Spleen (tissue), 11 donors: Measurements from ENCODE around the gene CATSPERD. TPM values are rescaled to one million over a fixed set of nuclear protein-coding genes. Genes with fewer than 3 reads are reported as not detected.
A peak's percentile ranks its signal among the peaks of the same experiment; 100 is the strongest.

Experiments
- DNase-seq: peaks from one replicate; pipeline ENCODE4 v3.0.0-alpha.2; 2020
- H3K27ac ChIP-seq, 8 donors: fragments of 200-600 bp; sonication (generic) in 7 of 8; 1 replicate in 4 of 8; 2 replicates in 4 of 8; pipeline versions ENCODE4 v1.5.0 to v1.8.0; 2016 to 2021; ENCODE audit warnings: inconsistent platforms in 4 of 8, mild to moderate bottlenecking in 4 of 8, moderate library complexity in 1 of 8
- H3K27me3 ChIP-seq, 7 donors: fragments of 200-600 bp; sonication (generic) in 6 of 7; replicated peaks in 1 of 7; 1 replicate in 4 of 7; 2 replicates in 3 of 7; pipeline versions ENCODE4 v1.5.0 to v1.8.0; 2016 to 2021; ENCODE audit warnings: inconsistent platforms in 3 of 7, mild to moderate bottlenecking in 1 of 7
- H3K36me3 ChIP-seq, 6 donors: fragments of 200-600 bp; sonication (generic) in 5 of 6; 1 replicate in 4 of 6; 2 replicates in 2 of 6; pipeline versions ENCODE4 v1.5.0 to v1.8.0; 2016 to 2021; ENCODE audit warnings: inconsistent platforms in 2 of 6
- H3K4me1 ChIP-seq, 6 donors: fragments of 200-600 bp; sonication (generic) in 5 of 6; 1 replicate in 3 of 6; 2 replicates in 3 of 6; pipeline versions ENCODE4 v1.5.0 to v1.8.0; 2016 to 2021; ENCODE audit warnings: inconsistent platforms in 3 of 6
- H3K4me3 ChIP-seq, 8 donors: fragments of 200-600 bp; sonication (generic) in 7 of 8; 1 replicate in 4 of 8; 2 replicates in 4 of 8; pipeline versions ENCODE4 v1.5.0 to v1.8.0; 2016 to 2021; ENCODE audit warnings: inconsistent platforms in 4 of 8, mild to moderate bottlenecking in 4 of 8, moderate library complexity in 2 of 8
- H3K9me3 ChIP-seq, 8 donors: fragments of 200-600 bp; sonication (generic) in 7 of 8; 1 replicate in 4 of 8; 2 replicates in 4 of 8; pipeline versions ENCODE4 v1.5.0 to v1.8.0; 2016 to 2021; ENCODE audit warnings: inconsistent platforms in 4 of 8
- POLR2A ChIP-seq, 3 donors: fragments of 450-650 bp; IDR thresholded peaks; one replicate each; pipeline ENCODE4 v1.5.1; 2017; ENCODE audit warnings: antibody characterized with exemption in 3 of 3, mild to moderate bottlenecking in 1 of 3
- POLR2AphosphoS5 ChIP-seq, 3 donors: sonication (generic); formaldehyde crosslinking; IDR thresholded peaks; one replicate each; pipeline ENCODE4 v1.5.1; 2017; ENCODE audit warnings: antibody characterized with exemption in 3 of 3
- WGBS, 5 donors: extraction: QIAGEN DNeasy Blood & Tissue Kit in 3 of 5; methylation state at CpG; one replicate each; pipeline versions ENCODE4 v1.1.5 to v1.1.7; 2013 to 2018; 5-methylcytosine and 5-hydroxymethylcytosine counted together
- intact Hi-C: fragments of 100-400 bp; cut with DNase I; formaldehyde crosslinking; loops from one replicate; pipeline ENCODE4 v1.15.0; 2023; ENCODE audit warnings: low total_unique reads
- polyA plus RNA-seq, 3 donors: library from polyadenylated mRNA; stranded (reverse); fragments of 200-250 nt; gene quantifications; one replicate each; pipeline ENCODE4 v1.2.1, GENCODE V29; 2013
- total RNA-seq, 7 donors: library from RNA; depleted of rRNA in 3 of 7; stranded (reverse); fragments of >200 nt in 3 of 7; fragmentation: NEBNext Ultra II Directional in 4 of 7; extraction: Animal tissue kit (Norgen Biotek cat#: 25700) in 4 of 7; gene quantifications; one replicate each; pipeline versions ENCODE4 v1.1.0 to v1.2.1, GENCODE V29; 2016 to 2021
- TF ChIP-seq, protein P1 (sequence below), 11 experiments: fragments of 200-600 bp in 7 of 11; fragments of 450-650 bp in 4 of 11; sonication (generic) in 4 of 11; IDR thresholded peaks in 8 of 11; conservative IDR thresholded peaks in 3 of 11; 1 replicate in 7 of 11; 2 replicates in 4 of 11; pipeline versions ENCODE4 v1.4.0 to v1.8.0; 2016 to 2021; ENCODE audit warnings: antibody characterized with exemption in 11 of 11, inconsistent platforms in 4 of 11, mild to moderate bottlenecking in 1 of 11
- donor health status: healthy with polysubstance abuse.
- donor health status: DM: no; HTN: no; CAD: no; lungs with moderate emphysema.
- donor health status: DM: no; HTN: no; CAD: no.
- donor health status: Bipolar disorder and iron deficiency.
- donor health status: healthy.
- donor health status: DM: no; HTN: no; CAD: no.
- donor health status: DM: yes; HTN: yes; CAD: no.

Gene CATSPERD
- total and polyA plus RNA-seq, 10 donors, result not detected

DNA sequence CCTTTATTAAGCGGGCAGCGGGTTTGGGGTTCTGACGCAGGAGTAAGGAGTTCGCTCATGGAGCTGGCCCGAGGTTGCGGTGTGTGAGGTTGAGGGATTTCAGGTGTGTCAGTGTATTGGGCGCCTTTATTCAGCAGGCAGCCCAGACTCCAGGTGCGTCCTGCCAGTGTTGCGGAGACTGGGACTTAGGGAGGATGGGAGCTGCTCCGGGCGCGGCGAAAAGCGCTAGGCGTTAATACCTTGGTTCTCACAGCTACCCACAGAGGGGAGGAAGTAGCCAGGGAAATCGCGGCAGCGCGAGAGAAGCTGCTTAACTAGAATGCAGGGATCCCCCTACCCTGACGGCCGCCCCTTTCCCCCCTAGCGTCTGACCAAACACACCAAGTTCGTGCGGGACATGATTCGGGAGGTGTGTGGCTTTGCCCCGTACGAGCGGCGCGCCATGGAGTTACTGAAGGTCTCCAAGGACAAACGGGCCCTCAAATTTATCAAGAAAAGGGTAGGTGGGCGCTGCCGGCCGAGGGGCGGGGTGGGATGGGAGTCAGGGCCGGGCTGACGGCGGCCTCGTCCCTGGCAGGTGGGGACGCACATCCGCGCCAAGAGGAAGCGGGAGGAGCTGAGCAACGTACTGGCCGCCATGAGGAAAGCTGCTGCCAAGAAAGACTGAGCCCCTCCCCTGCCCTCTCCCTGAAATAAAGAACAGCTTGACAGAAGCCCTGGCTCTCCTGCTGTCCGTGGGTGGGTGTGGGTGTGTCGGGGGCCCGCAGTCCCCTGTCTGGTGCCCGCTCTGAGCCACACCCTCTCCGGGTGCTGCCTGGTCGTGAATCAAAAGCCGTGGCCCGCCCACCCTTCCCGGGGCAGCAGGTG is 29.2 kb upstream of the CATSPERD start:
- DNase-seq, result peak; percentile 89

DNA sequence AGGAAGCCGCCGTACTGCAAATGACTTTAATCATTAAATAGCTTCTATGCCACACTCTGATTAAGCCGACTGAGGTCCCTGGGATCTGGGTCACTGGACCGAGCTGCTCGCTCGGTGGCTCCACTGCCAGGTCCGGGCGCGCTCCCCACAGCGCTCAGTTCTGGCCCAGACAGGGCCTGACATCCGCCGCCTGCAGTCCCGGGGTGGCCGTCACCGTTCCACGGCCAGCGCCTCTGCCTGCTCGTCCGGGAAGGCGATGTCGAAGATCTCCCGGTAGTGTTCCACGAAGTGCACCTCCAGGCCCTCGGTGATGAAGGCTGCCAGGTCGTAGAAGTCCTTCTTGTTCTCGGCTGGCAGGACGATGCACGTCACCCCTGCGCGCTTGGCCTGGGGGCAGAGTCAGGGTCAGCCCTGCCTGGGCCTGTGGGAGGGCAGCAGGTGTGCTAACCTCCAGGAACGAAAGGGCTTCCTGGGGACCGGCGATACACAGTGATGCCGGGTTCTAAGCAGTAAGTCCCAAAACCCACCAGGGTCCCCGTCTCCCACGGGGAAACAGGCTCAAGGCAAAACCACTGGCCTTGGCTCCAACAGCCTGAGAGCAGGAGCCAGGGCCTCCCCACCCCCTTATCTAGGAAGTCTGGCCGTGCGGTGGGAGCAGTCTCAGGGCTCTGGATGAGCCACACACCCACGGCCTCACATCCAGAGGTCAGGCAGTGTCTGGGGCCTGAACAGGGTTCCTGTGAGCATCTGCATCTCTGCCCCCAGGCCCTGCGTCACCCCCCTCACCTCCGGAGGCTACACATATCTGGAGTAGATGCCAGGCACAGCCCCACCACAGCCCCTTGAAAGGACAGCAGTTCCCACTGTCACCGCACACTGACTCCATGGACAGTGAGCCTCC is 28.4 kb upstream of the CATSPERD start:
- Histone ChIP-seq H3K4me1 (peaks cover 14 to 67% (median 51%) of the 10 kb centered on the region in 6 donors), H3K36me3 (peaks cover 4 to 59% (median 54%) of the 10 kb centered on the region in 6 donors), H3K9me3 (no peaks in the 10 kb centered on the region), H3K27me3 (no peaks in the 10 kb centered on the region), H3K4me3 (peak overlapping the region; percentile 65 to 93 (median 80)), H3K27ac (peak overlapping the region in 7 of 8 donors; percentile 90 to 94 (median 94))
- TF ChIP-seq POLR2AphosphoS5 (IDR thresholded peaks at IDR 0.05), result peak in 1 of 3 donors; percentile 52
- TF ChIP-seq POLR2A (IDR thresholded peaks at IDR 0.05), result no peak
- whole genome bisulfite sequencing, 5 donors, result 66 to 75% (median 68%) methylated on average over 14 to 42 of the region's 42 CpGs
- intact Hi-C loops, result no loop called here
- peak; percentile 80 for DNase-seq

More for the DNA sequence above, 29.2 kb upstream of the CATSPERD start:
- H3K36me3 ChIP-seq, result peaks cover 4 to 50% (median 46%) of the 10 kb centered on the region in 6 donors
- peak overlapping the region; percentile 65 to 93 (median 80) for H3K4me3 ChIP-seq
- no peaks in the 10 kb centered on the region for H3K9me3 ChIP-seq
- 0 to 4% (median 4%) methylated on average over 32 to 54 of the region's 54 CpGs for WGBS, 5 donors
- no peak for TF ChIP-seq POLR2A (IDR thresholded peaks at IDR 0.05)
- TF ChIP-seq, protein P1, sequence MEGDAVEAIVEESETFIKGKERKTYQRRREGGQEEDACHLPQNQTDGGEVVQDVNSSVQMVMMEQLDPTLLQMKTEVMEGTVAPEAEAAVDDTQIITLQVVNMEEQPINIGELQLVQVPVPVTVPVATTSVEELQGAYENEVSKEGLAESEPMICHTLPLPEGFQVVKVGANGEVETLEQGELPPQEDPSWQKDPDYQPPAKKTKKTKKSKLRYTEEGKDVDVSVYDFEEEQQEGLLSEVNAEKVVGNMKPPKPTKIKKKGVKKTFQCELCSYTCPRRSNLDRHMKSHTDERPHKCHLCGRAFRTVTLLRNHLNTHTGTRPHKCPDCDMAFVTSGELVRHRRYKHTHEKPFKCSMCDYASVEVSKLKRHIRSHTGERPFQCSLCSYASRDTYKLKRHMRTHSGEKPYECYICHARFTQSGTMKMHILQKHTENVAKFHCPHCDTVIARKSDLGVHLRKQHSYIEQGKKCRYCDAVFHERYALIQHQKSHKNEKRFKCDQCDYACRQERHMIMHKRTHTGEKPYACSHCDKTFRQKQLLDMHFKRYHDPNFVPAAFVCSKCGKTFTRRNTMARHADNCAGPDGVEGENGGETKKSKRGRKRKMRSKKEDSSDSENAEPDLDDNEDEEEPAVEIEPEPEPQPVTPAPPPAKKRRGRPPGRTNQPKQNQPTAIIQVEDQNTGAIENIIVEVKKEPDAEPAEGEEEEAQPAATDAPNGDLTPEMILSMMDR (IDR thresholded peaks at IDR 0.05 in 8 of 11, conservative IDR thresholded peaks at IDR 0.05 in 3 of 11), result no peak
- TF ChIP-seq POLR2AphosphoS5 (IDR thresholded peaks at IDR 0.05), result peak; percentile 45 to 79 (median 72)
- no peaks in the 10 kb centered on the region for H3K27me3 ChIP-seq
- intact Hi-C loops, result no loop called here
- H3K4me1 ChIP-seq, result peaks cover 15 to 76% (median 58%) of the 10 kb centered on the region in 6 donors
- peak overlapping the region; percentile 90 to 94 (median 93) for H3K27ac ChIP-seq

DNA sequence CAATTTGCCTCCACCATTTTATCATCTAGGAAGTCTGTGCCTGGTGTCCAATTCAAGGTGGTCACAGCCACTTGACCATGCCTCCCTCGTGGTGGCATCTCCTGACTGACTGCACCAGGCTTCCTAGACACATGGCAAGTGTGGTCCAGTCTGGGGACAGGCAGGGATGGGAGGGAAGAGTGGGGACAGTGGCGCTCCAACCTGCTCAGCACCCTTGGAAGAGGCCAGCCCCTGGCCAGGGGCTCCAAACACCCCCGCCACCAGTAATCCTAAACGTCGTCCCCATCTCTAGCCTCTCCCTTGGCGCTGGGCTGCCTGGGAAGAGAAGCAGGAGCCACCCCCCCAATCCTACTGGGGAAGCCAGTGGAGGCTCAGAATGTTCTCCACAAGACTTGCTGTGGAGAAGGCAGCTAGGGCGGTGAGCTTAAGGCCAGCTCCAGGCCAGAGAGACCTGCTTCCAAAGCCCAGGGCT is 27.7 kb upstream of the CATSPERD start:
- DNase-seq, result peak; percentile 67
- Histone ChIP-seq H3K27me3 (no peaks in the 10 kb centered on the region), H3K4me3 (peak overlapping the region in 1 of 8 donors; percentile 80), H3K27ac (peak overlapping the region in 5 of 8 donors; percentile 90 to 94 (median 94)), H3K9me3 (no peaks in the 10 kb centered on the region), H3K36me3 (peaks cover 4 to 66% (median 56%) of the 10 kb centered on the region in 6 donors), H3K4me1 (peaks cover 8 to 60% (median 44%) of the 10 kb centered on the region in 6 donors)
- TF ChIP-seq POLR2AphosphoS5 (IDR thresholded peaks at IDR 0.05) (no peak), POLR2A (IDR thresholded peaks at IDR 0.05) (no peak)
- TF ChIP-seq, protein P1 (IDR thresholded peaks at IDR 0.05 in 8 of 11, conservative IDR thresholded peaks at IDR 0.05 in 3 of 11), result no peak
- intact Hi-C loops, result no loop called here
- WGBS, 5 donors, result 80 to 91% (median 84%) methylated on average over 7 of the region's 7 CpGs
